Loucy (cell line): ENCODE data around the gene PYGM.

Experiments
- H2AFZ ChIP-seq: fragments of 200-600 bp; sonication (generic); 2 replicates; pipeline ENCODE4 v1.6.0; 2016; ENCODE audit warnings: antibody characterized with exemption, mild to moderate bottlenecking, low read length, moderate library complexity
- H3F3A ChIP-seq: fragments of 200-600 bp; 2 replicates; pipeline ENCODE4 v1.6.0; 2016; ENCODE audit warnings: antibody characterized with exemption, low read depth, mild to moderate bottlenecking
- H3K27me3 ChIP-seq: fragments of 200-600 bp; sonication (generic); 2 replicates; pipeline ENCODE4 v1.6.1; 2014; ENCODE audit warnings: low read length, mild to moderate bottlenecking; ENCODE audit not compliant: insufficient read depth, poor library complexity, severe bottlenecking
- H3K36me3 ChIP-seq: fragments of 200-600 bp; sonication (generic); 2 replicates; pipeline ENCODE4 v1.6.1; 2016; ENCODE audit warnings: low read length; ENCODE audit not compliant: insufficient read depth
- H3K4me1 ChIP-seq: fragments of 200-600 bp; sonication (generic); 2 replicates; pipeline ENCODE4 v1.5.1; 2014; ENCODE audit warnings: low read length, mild to moderate bottlenecking; ENCODE audit not compliant: insufficient read depth, poor library complexity, severe bottlenecking
- H3K4me2 ChIP-seq: fragments of 200-600 bp; sonication (generic); 2 replicates; pipeline ENCODE4 v1.6.0; 2014; ENCODE audit warnings: antibody characterized with exemption, low read length, low read depth, mild to moderate bottlenecking; ENCODE audit not compliant: poor library complexity, severe bottlenecking
- H3K4me3 ChIP-seq: fragments of 200-600 bp; sonication (generic); 2 replicates; pipeline ENCODE4 v1.5.1; 2014; ENCODE audit warnings: low read length, mild to moderate bottlenecking, mixed read lengths; ENCODE audit not compliant: poor library complexity, severe bottlenecking
- H3K79me2 ChIP-seq: fragments of 200-600 bp; sonication (generic); 2 replicates; pipeline ENCODE4 v1.6.1; 2014; ENCODE audit warnings: low read length; ENCODE audit not compliant: insufficient read depth
- H3K9ac ChIP-seq: fragments of 200-600 bp; sonication (generic); 2 replicates; pipeline ENCODE4 v1.6.0; 2014; ENCODE audit warnings: mild to moderate bottlenecking, low read depth, low read length, moderate library complexity; ENCODE audit not compliant: poor library complexity, severe bottlenecking
- H3K9me2 ChIP-seq: fragments of 200-600 bp; sonication (generic); replicated peaks from 2 replicates; pipeline ENCODE4 v1.6.1; 2016; ENCODE audit warnings: low read depth, low read length, mixed read lengths
- H3K9me3 ChIP-seq: fragments of 200-600 bp; sonication (generic); 2 replicates; pipeline ENCODE4 v1.6.1; 2014; ENCODE audit warnings: mild to moderate bottlenecking, antibody characterized with exemption, low read length, low read depth; ENCODE audit not compliant: insufficient read depth
- H4K20me1 ChIP-seq: fragments of 200-600 bp; sonication (generic); 2 replicates; pipeline ENCODE4 v1.6.0; 2014; ENCODE audit warnings: antibody characterized with exemption, low read length, mild to moderate bottlenecking; ENCODE audit not compliant: insufficient read depth, poor library complexity, severe bottlenecking
- EZH2phosphoT487 ChIP-seq: fragments of 200-600 bp; IDR thresholded peaks from 2 replicates; pipeline ENCODE4 v1.6.1; 2018; ENCODE audit warnings: antibody characterized with exemption, mild to moderate bottlenecking, moderate library complexity, borderline replicate concordance
- TF ChIP-seq, protein P1 (sequence below): fragments of 200-600 bp; sonication (generic); conservative IDR thresholded peaks from 2 replicates; pipeline ENCODE4 v1.5.1; 2014; ENCODE audit warnings: mild to moderate bottlenecking, antibody characterized with exemption, low read length

PYGM gene

GRCh38 chr11:64752175-64752970 is 7.4 kb downstream of the PYGM start:
- Histone ChIP-seq H3K27me3 (no peaks in the 10 kb centered on the region), H3K4me1 (no peaks in the 10 kb centered on the region), H3K9me2 (no peaks in the 10 kb centered on the region), H3K4me2 (no peak overlapping the region), H2AFZ (no peak overlapping the region), H4K20me1 (no peaks in the 10 kb centered on the region), H3F3A (no peaks in the 10 kb centered on the region), H3K36me3 (no peaks in the 10 kb centered on the region), H3K79me2 (no peaks in the 10 kb centered on the region), H3K9ac (no peak overlapping the region), H3K4me3 (no peak overlapping the region), H3K9me3 (no peaks in the 10 kb centered on the region)
- no peak for TF ChIP-seq EZH2phosphoT487
- TF ChIP-seq, protein P1, sequence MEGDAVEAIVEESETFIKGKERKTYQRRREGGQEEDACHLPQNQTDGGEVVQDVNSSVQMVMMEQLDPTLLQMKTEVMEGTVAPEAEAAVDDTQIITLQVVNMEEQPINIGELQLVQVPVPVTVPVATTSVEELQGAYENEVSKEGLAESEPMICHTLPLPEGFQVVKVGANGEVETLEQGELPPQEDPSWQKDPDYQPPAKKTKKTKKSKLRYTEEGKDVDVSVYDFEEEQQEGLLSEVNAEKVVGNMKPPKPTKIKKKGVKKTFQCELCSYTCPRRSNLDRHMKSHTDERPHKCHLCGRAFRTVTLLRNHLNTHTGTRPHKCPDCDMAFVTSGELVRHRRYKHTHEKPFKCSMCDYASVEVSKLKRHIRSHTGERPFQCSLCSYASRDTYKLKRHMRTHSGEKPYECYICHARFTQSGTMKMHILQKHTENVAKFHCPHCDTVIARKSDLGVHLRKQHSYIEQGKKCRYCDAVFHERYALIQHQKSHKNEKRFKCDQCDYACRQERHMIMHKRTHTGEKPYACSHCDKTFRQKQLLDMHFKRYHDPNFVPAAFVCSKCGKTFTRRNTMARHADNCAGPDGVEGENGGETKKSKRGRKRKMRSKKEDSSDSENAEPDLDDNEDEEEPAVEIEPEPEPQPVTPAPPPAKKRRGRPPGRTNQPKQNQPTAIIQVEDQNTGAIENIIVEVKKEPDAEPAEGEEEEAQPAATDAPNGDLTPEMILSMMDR: no peak

DNA sequence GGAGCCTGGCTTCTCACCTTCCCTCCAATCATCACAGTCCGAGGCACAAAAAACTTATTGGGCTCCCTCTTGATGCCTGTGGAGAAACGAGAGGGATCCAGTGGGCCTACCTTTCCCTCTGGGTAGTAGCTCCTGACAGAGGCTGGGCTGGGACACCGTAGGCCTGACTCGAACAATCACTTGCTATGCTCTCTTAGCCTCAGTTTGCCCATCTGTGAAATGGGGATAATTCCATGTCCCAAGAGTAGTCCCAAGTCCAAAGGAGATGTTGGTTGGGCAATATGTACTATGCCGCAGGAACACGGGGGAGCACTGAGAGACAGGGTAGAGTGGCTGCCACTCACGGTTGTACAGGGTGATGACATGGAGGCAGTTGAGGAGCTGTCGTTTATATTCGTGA is 8.2 kb downstream of the PYGM start:
- Histone ChIP-seq H4K20me1 (no peaks in the 10 kb centered on the region), H3F3A (no peaks in the 10 kb centered on the region)

DNA sequence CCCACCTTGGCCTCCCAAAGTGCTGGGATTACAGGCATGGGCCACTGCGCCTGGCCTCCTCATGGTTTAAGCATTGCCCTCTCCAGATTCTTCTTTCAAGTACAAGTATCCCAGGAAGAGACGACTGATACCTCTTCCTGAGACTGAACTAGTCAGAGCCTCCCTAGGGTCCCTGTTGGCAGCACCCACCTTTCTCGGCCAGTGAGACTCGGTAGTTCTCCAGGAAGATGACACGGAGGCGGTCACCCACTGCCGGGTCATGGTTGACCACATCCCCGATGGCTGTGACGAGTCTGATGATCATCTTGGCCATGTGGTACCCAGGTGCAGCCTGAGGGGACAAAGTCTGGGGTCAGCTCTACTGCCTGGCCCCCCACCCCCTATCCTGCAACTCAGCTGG is 8.6 kb downstream of the PYGM start:
- Histone ChIP-seq H4K20me1 (no peaks in the 10 kb centered on the region), H3K9me3 (no peaks in the 10 kb centered on the region), H3K9ac (no peak overlapping the region), H3K27me3 (no peaks in the 10 kb centered on the region), H3F3A (no peaks in the 10 kb centered on the region), H2AFZ (no peak overlapping the region), H3K79me2 (no peaks in the 10 kb centered on the region), H3K9me2 (no peaks in the 10 kb centered on the region), H3K4me3 (no peak overlapping the region), H3K36me3 (no peaks in the 10 kb centered on the region), H3K4me1 (peaks cover 11% of the 10 kb centered on the region), H3K4me2 (no peak overlapping the region)
- TF ChIP-seq, protein P1: no peak
- TF ChIP-seq EZH2phosphoT487: no peak

More for the DNA sequence above, 8.2 kb downstream of the PYGM start:
- no peak overlapping the region for H3K4me3 ChIP-seq
- no peaks in the 10 kb centered on the region for H3K36me3 ChIP-seq
- no peaks in the 10 kb centered on the region for H3K9me2 ChIP-seq
- no peak overlapping the region for H2AFZ ChIP-seq
- no peak for TF ChIP-seq EZH2phosphoT487
- TF ChIP-seq, protein P1: no peak
- no peaks in the 10 kb centered on the region for H3K27me3 ChIP-seq
- no peaks in the 10 kb centered on the region for H3K79me2 ChIP-seq
- H3K4me1 ChIP-seq: peaks cover 7% of the 10 kb centered on the region
- H3K9ac ChIP-seq: no peak overlapping the region
- no peaks in the 10 kb centered on the region for H3K9me3 ChIP-seq
- H3K4me2 ChIP-seq: no peak overlapping the region
